Ovary (tissue), 9 donors: ENCODE results near the gene TTC3. TPM values are rescaled to one million over a fixed set of nuclear protein-coding genes. Genes with fewer than 3 reads are reported as not detected.

ENCODE experiments used
- DNase-seq, 5 donors: peaks; one replicate each; pipeline ENCODE4 v3.0.0-alpha.2; 2019 to 2020
- H3K27ac ChIP-seq, 2 donors: fragments of 200-600 bp; one replicate each; pipeline versions ENCODE4 v1.5.1 to v1.8.0; 2019 to 2022
- H3K27me3 ChIP-seq: fragments of 200-600 bp; one replicate; pipeline ENCODE4 v1.8.0; 2022
- H3K36me3 ChIP-seq: fragments of 200-600 bp; sonication (generic); one replicate; pipeline ENCODE4 v1.5.1; 2019
- H3K4me1 ChIP-seq: one replicate; pipeline ENCODE4 v1.8.1; 2013; ENCODE audit warnings: mild to moderate bottlenecking, moderate library complexity; ENCODE audit not compliant: insufficient read depth
- H3K4me3 ChIP-seq: fragments of 200-600 bp; sonication (generic); one replicate; pipeline ENCODE4 v1.5.1; 2017
- H3K9me3 ChIP-seq, 2 donors: fragments of 200-600 bp in 1 of 2; sonication (generic) in 1 of 2; one replicate each; pipeline versions ENCODE4 v1.5.1 to v1.8.1; 2013 to 2019; ENCODE audit warnings: mild to moderate bottlenecking in 1 of 2, moderate library complexity in 1 of 2
- CTCF ChIP-seq, 3 donors: fragments of 450-650 bp in 2 of 3; fragments of 200-600 bp in 1 of 3; IDR thresholded peaks; one replicate each; pipeline versions ENCODE4 v1.5.1 to v1.8.0; 2016 to 2022; ENCODE audit warnings: antibody characterized with exemption in 3 of 3, mild to moderate bottlenecking in 1 of 3
- EP300 ChIP-seq: sonication (generic); formaldehyde crosslinking; IDR thresholded peaks from one replicate; pipeline ENCODE4 v1.6.1; 2017; ENCODE audit warnings: antibody characterized with exemption
- POLR2A ChIP-seq: fragments of 450-650 bp; IDR thresholded peaks from one replicate; pipeline ENCODE4 v1.6.1; 2017; ENCODE audit warnings: antibody characterized with exemption, mild to moderate bottlenecking, moderate library complexity
- WGBS, 3 donors: extraction: QIAGEN DNeasy Blood & Tissue Kit in 1 of 3; methylation state at CpG; one replicate each; pipeline versions ENCODE4 v1.1.5 to v1.1.7; 2013 to 2017; 5-methylcytosine and 5-hydroxymethylcytosine counted together
- intact Hi-C, 4 donors: fragments of 100-400 bp; cut with DNase I; formaldehyde crosslinking; loops; one replicate each; pipeline versions ENCODE4 v1.11.0 to v1.15.1; 2022 to 2023
- polyA plus RNA-seq, 2 donors: library from polyadenylated mRNA; stranded (reverse); fragments of 200-250 nt in 1 of 2; fragments of 350-450 nt in 1 of 2; fragmentation: Illumina TruSeq in 1 of 2; extraction: RNeasy Lipid Tissue Mini Kit (QIAGEN cat#74804) in 1 of 2; gene quantifications; one replicate each; pipeline ENCODE4 v1.2.3, GENCODE V29; 2013 to 2014
- total RNA-seq, 7 donors: library from RNA; depleted of rRNA in 2 of 7; stranded (reverse); fragments of >200 nt in 2 of 7; fragmentation: NEBNext Ultra II Directional in 3 of 7; extraction: Animal tissue kit (Norgen Biotek cat#: 25700) in 3 of 7; gene quantifications; one replicate each; pipeline versions ENCODE4 v1.1.0 to v1.2.4, GENCODE V29; 2016 to 2023
- donor health status: DM: no; HTN: no; CAD: no; lungs with moderate emphysema.
- donor health status: DM: no; HTN: no; CAD: no.
- donor health status: Bipolar disorder and iron deficiency.
- donor health status: DM: yes; HTN: yes; CAD: no.
- donor health status: DM: no; HTN: no; CAD: no.
- donor health status: DM: yes; HTN: yes; CAD: no.

TTC3 gene
- total and polyA plus RNA-seq, 9 donors, result 58.2 to 192 (median 155) TPM

- Histone ChIP-seq H3K9me3 (no peaks in the 10 kb centered on the region), H3K27me3 (no peaks in the 10 kb centered on the region), H3K4me3 (no peak overlapping the region), H3K36me3 (no peaks in the 10 kb centered on the region), H3K4me1 (peaks cover 7% of the 10 kb centered on the region), H3K27ac (no peak overlapping the region)
- WGBS, 3 donors, result 3 to 44% (median 8%) methylated on average over 7 of the region's 7 CpGs
- peak in 1 of 5 donors; percentile 23 for DNase-seq
- intact Hi-C loops, result no loop called here
- TF ChIP-seq CTCF (IDR thresholded peaks at IDR 0.05) (no peak), EP300 (no peak), POLR2A (no peak)
These were observed 11.0 kb upstream of the TTC3 start for GRCh38 chr21:37061926-37062592.

- Histone ChIP-seq H3K36me3 (no peaks in the 10 kb centered on the region), H3K4me3 (no peak overlapping the region), H3K4me1 (peaks cover 7% of the 10 kb centered on the region), H3K9me3 (no peaks in the 10 kb centered on the region), H3K27ac (no peak overlapping the region), H3K27me3 (no peaks in the 10 kb centered on the region)
- WGBS, 3 donors, result 28 to 45% (median 32%) methylated on average over 6 of the region's 6 CpGs
- no peak for DNase-seq
- intact Hi-C loops, result no loop called here
- TF ChIP-seq POLR2A (no peak), EP300 (no peak), CTCF (IDR thresholded peaks at IDR 0.05) (no peak)
These were observed 10.5 kb upstream of the TTC3 start for GRCh38 chr21:37062593-37062935.

- Histone ChIP-seq H3K27ac (no peak overlapping the region), H3K27me3 (no peaks in the 10 kb centered on the region), H3K9me3 (no peaks in the 10 kb centered on the region), H3K36me3 (no peaks in the 10 kb centered on the region), H3K4me1 (peaks cover 7% of the 10 kb centered on the region), H3K4me3 (no peak overlapping the region)
- 21 to 36% (median 23%) methylated on average over 1 of the region's 1 CpG for WGBS, 3 donors
- no peak for DNase-seq
- intact Hi-C loops, result no loop called here
- TF ChIP-seq POLR2A (no peak), CTCF (IDR thresholded peaks at IDR 0.05) (no peak), EP300 (no peak)
These were observed 9.6 kb upstream of the TTC3 start for GRCh38 chr21:37063433-37063832.

GRCh38 chr21:37064841-37065240 is 8.2 kb upstream of the TTC3 start:
- Histone ChIP-seq H3K4me1 (peaks cover 7% of the 10 kb centered on the region), H3K4me3 (no peak overlapping the region), H3K36me3 (no peaks in the 10 kb centered on the region), H3K27me3 (no peaks in the 10 kb centered on the region), H3K27ac (no peak overlapping the region), H3K9me3 (no peaks in the 10 kb centered on the region)
- intact Hi-C loops, result no loop called here
- TF ChIP-seq POLR2A (no peak), EP300 (no peak), CTCF (IDR thresholded peaks at IDR 0.05) (no peak)
- no peak for DNase-seq
